T-helper 1 cell (primary cell): ENCODE data around the gene ZNF112.
"Not testable (repeated sequence)": the region's sequence is repeated elsewhere in the genome, so short reads cannot be mapped to it uniquely, and the experiment has no call there.

Source experiments
- DNase-seq, 5 donors: peaks; one replicate each; pipeline ENCODE4 v3.0.0-alpha.2; 2012 to 2020
- total RNA-seq, 4 donors: gene quantifications; one replicate each; lab custom pipeline; 2026; lab: John Stamatoyannopoulos, UW

The ZNF112 gene
- total RNA-seq = 0 to 0.12 (median 0.04) reads per million in 4 donors

- no peak for DNase-seq
These were observed at the start of gene ZNF112 for GRCh38 chr19:44356383-44357111. Gene ZNF112, minus strand, starts transcription at chr19:44356680. Its CDS starts 16,141 bp downstream, at chr19:44340539.

GRCh38 chr19:44401139-44402115, 44.9 kb upstream of the ZNF112 start, which contains the start of gene ZNF285:
Gene ZNF285, minus strand, starts transcription at chr19:44401608. Its CDS starts 4,395 bp downstream, at chr19:44397213.
- peak; percentile 36 to 73 (median 40) for DNase-seq

- DNase-seq = not testable (repeated sequence)
These were observed 32.8 kb upstream of the ZNF112 start for GRCh38 chr19:44389268-44389667.

GRCh38 chr19:44374789-44375188, 18.3 kb upstream of the ZNF112 start:
- no peak for DNase-seq

- no peak for DNase-seq
These were observed 15.5 kb upstream of the ZNF112 start for GRCh38 chr19:44371815-44372480.

GRCh38 chr19:44367024-44367423, 10.5 kb upstream of the ZNF112 start:
- no peak for DNase-seq

GRCh38 chr19:44346556-44346955, 9.9 kb downstream of the ZNF112 start:
- DNase-seq = no peak

- no peak for DNase-seq
These were observed 10.5 kb downstream of the ZNF112 start for GRCh38 chr19:44345959-44346358.

- no peak for DNase-seq
These were observed 12.2 kb downstream of the ZNF112 start for GRCh38 chr19:44344255-44344654.

GRCh38 chr19:44341794-44342193, 14.7 kb downstream of the ZNF112 start:
- no peak for DNase-seq

GRCh38 chr19:44334639-44335038, 21.8 kb downstream of the ZNF112 start:
- not testable (repeated sequence) for DNase-seq

GRCh38 chr19:44332145-44332544, 24.3 kb downstream of the ZNF112 start:
- DNase-seq = no peak

GRCh38 chr19:44315883-44316282, 40.6 kb downstream of the ZNF112 start:
- no peak for DNase-seq

- no peak for DNase-seq
These were observed 43.2 kb downstream of the ZNF112 start for GRCh38 chr19:44313231-44313630.

GRCh38 chr19:44308011-44308410, 48.5 kb downstream of the ZNF112 start:
- DNase-seq = no peak

GRCh38 chr19:44306283-44306682, 50.2 kb downstream of the ZNF112 start:
- DNase-seq = no peak

GRCh38 chr19:44305457-44305856, 51.0 kb downstream of the ZNF112 start:
- DNase-seq = no peak

- DNase-seq = peak; percentile 21 to 87 (median 41)
These were observed 51.8 kb downstream of the ZNF112 start, which contains the start of gene ZNF235 for GRCh38 chr19:44304659-44305193. Gene ZNF235, minus strand, starts transcription at chr19:44305025. Its CDS starts 1,621 bp downstream, at chr19:44303404.

GRCh38 chr19:44303976-44304568, 52.4 kb downstream of the ZNF112 start:
- peak in 1 of 5 donors; percentile 3 for DNase-seq

GRCh38 chr19:44303320-44303719, 53.2 kb downstream of the ZNF112 start:
- no peak for DNase-seq

- DNase-seq = no peak
These were observed 71.5 kb downstream of the ZNF112 start for GRCh38 chr19:44284968-44285367.

GRCh38 chr19:44282846-44283245, 73.6 kb downstream of the ZNF112 start:
- no peak for DNase-seq
